Suprapubic skin (tissue), 4 donors: Measurements from ENCODE around the gene FGF12. TPM values are rescaled to one million over a fixed set of nuclear protein-coding genes. Genes with fewer than 3 reads are reported as not detected.

Experiments used
- DNase-seq, 2 donors: peaks; one replicate each; pipeline ENCODE4 v3.0.0-alpha.2; 2019; ENCODE audit warnings: low spot score in 2 of 2
- H3K27ac ChIP-seq: fragments of 200-600 bp; sonication (generic); one replicate; pipeline ENCODE4 v1.5.1; 2019
- H3K27me3 ChIP-seq: fragments of 200-600 bp; sonication (generic); one replicate; pipeline ENCODE4 v1.5.1; 2019
- H3K36me3 ChIP-seq: fragments of 200-600 bp; sonication (generic); one replicate; pipeline ENCODE4 v1.5.1; 2019
- H3K4me1 ChIP-seq: fragments of 200-600 bp; sonication (generic); one replicate; pipeline ENCODE4 v1.5.1; 2019
- H3K4me3 ChIP-seq: fragments of 200-600 bp; sonication (generic); one replicate; pipeline ENCODE4 v1.5.1; 2019; ENCODE audit warnings: mild to moderate bottlenecking
- H3K9me3 ChIP-seq: fragments of 200-600 bp; sonication (generic); one replicate; pipeline ENCODE4 v1.5.1; 2019
- CTCF ChIP-seq, 2 donors: fragments of 200-600 bp in 1 of 2; fragments of 450-650 bp in 1 of 2; sonication (generic) in 1 of 2; IDR thresholded peaks; one replicate each; pipeline ENCODE4 v1.5.1; 2016 to 2019; ENCODE audit warnings: antibody characterized with exemption in 2 of 2, mild to moderate bottlenecking in 1 of 2, moderate library complexity in 1 of 2
- EP300 ChIP-seq: sonication (generic); formaldehyde crosslinking; IDR thresholded peaks from one replicate; pipeline ENCODE4 v1.6.1; 2017; ENCODE audit warnings: antibody characterized with exemption
- POLR2A ChIP-seq, 2 donors: fragments of 450-650 bp; IDR thresholded peaks; one replicate each; pipeline ENCODE4 v1.6.1; 2017; ENCODE audit warnings: antibody characterized with exemption in 2 of 2, mild to moderate bottlenecking in 2 of 2, moderate library complexity in 2 of 2
- POLR2AphosphoS5 ChIP-seq, 3 donors: sonication (generic); formaldehyde crosslinking; IDR thresholded peaks; one replicate each; pipeline ENCODE4 v1.6.1; 2017; ENCODE audit warnings: antibody characterized with exemption in 3 of 3
- WGBS: methylation state at CpG from one replicate; pipeline ENCODE4 v1.1.5; 2018; 5-methylcytosine and 5-hydroxymethylcytosine counted together
- total RNA-seq, 4 donors: library from RNA; depleted of rRNA; stranded (reverse); fragments of >200 nt; gene quantifications; one replicate each; pipeline ENCODE4 v1.1.0, GENCODE V29; 2016

The FGF12 gene
- total RNA-seq, 4 donors from 2014 or later = 1.5 to 3.6 (median 1.6) TPM

GRCh38 chr3:192422321-192422996 is 304.9 kb downstream of the FGF12 start:
- H3K27me3 ChIP-seq = no peaks in the 10 kb centered on the region
- no peaks in the 10 kb centered on the region for H3K36me3 ChIP-seq
- DNase-seq = no peak
- no peak overlapping the region for H3K27ac ChIP-seq
- WGBS = 65% methylated on average over 2 of the region's 2 CpGs
- H3K4me3 ChIP-seq = no peak overlapping the region
- TF ChIP-seq POLR2A (IDR thresholded peaks at IDR 0.05) (no peak), POLR2AphosphoS5 (IDR thresholded peaks at IDR 0.05) (no peak), EP300 (no peak), CTCF (IDR thresholded peaks at IDR 0.05) (no peak)
- no peaks in the 10 kb centered on the region for H3K9me3 ChIP-seq
- no peaks in the 10 kb centered on the region for H3K4me1 ChIP-seq

- Histone ChIP-seq H3K4me3 (no peak overlapping the region), H3K36me3 (no peaks in the 10 kb centered on the region), H3K27me3 (no peaks in the 10 kb centered on the region), H3K27ac (no peak overlapping the region), H3K4me1 (no peaks in the 10 kb centered on the region), H3K9me3 (no peaks in the 10 kb centered on the region)
- TF ChIP-seq POLR2AphosphoS5 (IDR thresholded peaks at IDR 0.05) = no peak
- no peak for TF ChIP-seq POLR2A (IDR thresholded peaks at IDR 0.05)
- no peak for DNase-seq
- 93% methylated on average over 1 of the region's 1 CpG for WGBS
These were observed 308.0 kb downstream of the FGF12 start for GRCh38 chr3:192419312-192419711.

DNA sequence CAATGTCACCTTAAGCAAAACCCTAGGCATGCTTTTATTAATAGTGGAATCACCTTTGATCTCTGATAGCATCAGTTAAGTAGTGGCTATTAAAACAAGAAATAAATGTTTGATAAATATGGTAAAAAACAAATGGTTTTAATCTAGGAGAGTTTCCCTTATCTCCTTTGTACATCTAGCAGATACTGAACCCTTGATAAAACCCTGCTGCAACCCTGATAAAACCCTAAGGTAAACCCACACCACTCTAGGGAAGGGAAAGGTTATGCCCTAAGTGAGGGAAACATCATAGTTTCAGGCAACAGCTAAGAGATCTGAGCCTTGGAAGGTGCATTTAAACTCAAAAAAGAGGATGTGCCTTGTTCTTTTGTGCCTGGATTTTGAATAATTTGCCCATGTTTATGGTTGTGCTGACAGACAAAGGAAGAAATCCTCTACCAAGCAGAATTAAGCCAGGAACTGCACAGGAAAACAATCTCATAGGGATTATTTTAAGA is 309.7 kb downstream of the FGF12 start:
- TF ChIP-seq EP300 (no peak), POLR2A (IDR thresholded peaks at IDR 0.05) (no peak), CTCF (IDR thresholded peaks at IDR 0.05) (no peak), POLR2AphosphoS5 (IDR thresholded peaks at IDR 0.05) (no peak)
- no peak overlapping the region for H3K27ac ChIP-seq
- DNase-seq = no peak
- no peak overlapping the region for H3K4me3 ChIP-seq
- H3K4me1 ChIP-seq = no peaks in the 10 kb centered on the region
- H3K36me3 ChIP-seq = no peaks in the 10 kb centered on the region
- H3K9me3 ChIP-seq = no peaks in the 10 kb centered on the region
- peaks cover under 1% of the 10 kb centered on the region for H3K27me3 ChIP-seq

DNA sequence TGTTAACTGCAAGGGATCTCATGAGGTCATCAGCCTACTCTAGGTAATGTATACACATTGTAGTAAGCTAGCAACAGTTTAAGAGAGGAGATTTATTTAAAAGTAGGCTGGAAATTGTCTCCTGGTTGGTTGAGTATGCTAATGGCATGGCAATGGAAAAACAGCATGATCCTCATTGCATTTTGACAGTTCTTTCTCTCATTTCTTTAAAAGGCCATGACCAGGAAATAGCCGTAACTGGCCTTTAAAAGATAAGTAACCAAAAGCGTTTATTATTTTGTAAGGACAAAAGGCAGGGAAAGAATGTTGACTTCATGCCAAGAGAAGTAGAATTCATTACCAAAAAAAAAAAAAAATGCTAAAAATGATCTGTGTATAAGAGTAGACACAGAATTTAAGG is 310.3 kb downstream of the FGF12 start:
- Histone ChIP-seq H3K4me1 (no peaks in the 10 kb centered on the region), H3K27ac (no peak overlapping the region), H3K27me3 (peaks cover 7% of the 10 kb centered on the region), H3K4me3 (no peak overlapping the region), H3K36me3 (no peaks in the 10 kb centered on the region), H3K9me3 (no peaks in the 10 kb centered on the region)
- no peak for DNase-seq
- no peak for TF ChIP-seq EP300
- no peak for TF ChIP-seq CTCF (IDR thresholded peaks at IDR 0.05)
- TF ChIP-seq POLR2AphosphoS5 (IDR thresholded peaks at IDR 0.05) = no peak
- TF ChIP-seq POLR2A (IDR thresholded peaks at IDR 0.05) = no peak
- 58% methylated on average over 2 of the region's 2 CpGs for WGBS

- Histone ChIP-seq H3K9me3 (no peaks in the 10 kb centered on the region), H3K36me3 (no peaks in the 10 kb centered on the region), H3K27me3 (peaks cover 34% of the 10 kb centered on the region), H3K4me1 (peaks cover 17% of the 10 kb centered on the region), H3K27ac (no peak overlapping the region), H3K4me3 (no peak overlapping the region)
- WGBS = 76% methylated on average over 2 of the region's 2 CpGs
- DNase-seq = no peak
- TF ChIP-seq POLR2AphosphoS5 (IDR thresholded peaks at IDR 0.05) = no peak
- no peak for TF ChIP-seq EP300
- no peak for TF ChIP-seq POLR2A (IDR thresholded peaks at IDR 0.05)
- TF ChIP-seq CTCF (IDR thresholded peaks at IDR 0.05) = no peak
These were observed 313.9 kb downstream of the FGF12 start for GRCh38 chr3:192413461-192413860.

DNA sequence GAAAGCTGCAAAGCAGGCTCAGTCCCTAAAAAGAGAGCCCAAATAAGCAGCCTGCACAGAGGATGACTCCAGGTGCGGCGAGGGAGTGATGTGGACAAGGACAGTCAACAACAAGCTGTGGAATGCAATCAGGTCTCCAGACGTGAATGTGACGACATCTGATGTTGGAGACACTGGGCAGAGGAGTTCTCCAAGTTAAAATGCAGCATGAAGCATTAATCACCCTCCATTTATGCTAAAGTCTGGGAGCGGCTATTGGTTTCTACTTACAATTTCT is 316.7 kb downstream of the FGF12 start:
- peaks cover 25% of the 10 kb centered on the region for H3K4me1 ChIP-seq
- WGBS = 65% methylated on average over 5 of the region's 5 CpGs
- H3K27me3 ChIP-seq = peaks cover 52% of the 10 kb centered on the region
- H3K4me3 ChIP-seq = peak overlapping the region; percentile 48
- H3K27ac ChIP-seq = no peak overlapping the region
- TF ChIP-seq EP300 (no peak), POLR2AphosphoS5 (IDR thresholded peaks at IDR 0.05) (no peak), POLR2A (IDR thresholded peaks at IDR 0.05) (no peak), CTCF (IDR thresholded peaks at IDR 0.05) (no peak)
- DNase-seq = no peak
- H3K36me3 ChIP-seq = no peaks in the 10 kb centered on the region
- H3K9me3 ChIP-seq = no peaks in the 10 kb centered on the region
